Activated CD4-positive, alpha-beta memory T cell treated with anti-CD3 and anti-CD28 coated beads, Interleukin-2, amount 10 ng/mL, durations not matched to agents 7 days and 5 days (primary cell): ENCODE data around the gene CHFR. TPM values are rescaled to one million over a fixed set of nuclear protein-coding genes. Genes with fewer than 3 reads are reported as not detected.
"Not testable (repeated sequence)": the region's sequence is repeated elsewhere in the genome, so short reads cannot be mapped to it uniquely, and the experiment has no call there.

Experiments used
- CTCF ChIA-PET: fragments of 350-600 bp; sonication (Branson Sonifier 250); formaldehyde crosslinking; loops from one replicate; lab custom pipeline; 2021; ENCODE audit warnings: antibody characterized with exemption, inconsistent platforms; lab: Charles Lee
- POLR2A ChIA-PET: fragments of 350-600 bp; sonication (Branson Sonifier 250); formaldehyde crosslinking; loops from one replicate; lab custom pipeline; 2021; ENCODE audit warnings: antibody characterized with exemption; lab: Charles Lee
- DNase-seq: peaks from one replicate; pipeline ENCODE4 v3.0.0-alpha.2; 2020
- H3K27ac Mint-ChIP-seq: one replicate; pipeline ENCODE4 v1.8.0; 2021; ENCODE audit warnings: mild to moderate bottlenecking, mixed read lengths
- H3K27me3 Mint-ChIP-seq: one replicate; pipeline ENCODE4 v1.8.0; 2021; ENCODE audit warnings: mixed read lengths
- H3K36me3 Mint-ChIP-seq: one replicate; pipeline ENCODE4 v1.8.0; 2021; ENCODE audit warnings: low read depth, mixed read lengths
- H3K4me1 Mint-ChIP-seq: one replicate; pipeline ENCODE4 v1.8.0; 2021; ENCODE audit warnings: mixed read lengths
- H3K4me3 Mint-ChIP-seq: one replicate; pipeline ENCODE4 v1.8.0; 2021; ENCODE audit warnings: mild to moderate bottlenecking, mixed read lengths
- H3K9me3 Mint-ChIP-seq: one replicate; pipeline ENCODE4 v1.8.0; 2021; ENCODE audit warnings: mixed read lengths
- total RNA-seq, 2 experiments: library from RNA; stranded (reverse); gene quantifications; one replicate each; pipeline ENCODE4 v1.2.3, GENCODE V29; 2021

The CHFR gene
- total RNA-seq, 2 experiments from 2014 or later = 78.7 to 78.8 TPM

DNA sequence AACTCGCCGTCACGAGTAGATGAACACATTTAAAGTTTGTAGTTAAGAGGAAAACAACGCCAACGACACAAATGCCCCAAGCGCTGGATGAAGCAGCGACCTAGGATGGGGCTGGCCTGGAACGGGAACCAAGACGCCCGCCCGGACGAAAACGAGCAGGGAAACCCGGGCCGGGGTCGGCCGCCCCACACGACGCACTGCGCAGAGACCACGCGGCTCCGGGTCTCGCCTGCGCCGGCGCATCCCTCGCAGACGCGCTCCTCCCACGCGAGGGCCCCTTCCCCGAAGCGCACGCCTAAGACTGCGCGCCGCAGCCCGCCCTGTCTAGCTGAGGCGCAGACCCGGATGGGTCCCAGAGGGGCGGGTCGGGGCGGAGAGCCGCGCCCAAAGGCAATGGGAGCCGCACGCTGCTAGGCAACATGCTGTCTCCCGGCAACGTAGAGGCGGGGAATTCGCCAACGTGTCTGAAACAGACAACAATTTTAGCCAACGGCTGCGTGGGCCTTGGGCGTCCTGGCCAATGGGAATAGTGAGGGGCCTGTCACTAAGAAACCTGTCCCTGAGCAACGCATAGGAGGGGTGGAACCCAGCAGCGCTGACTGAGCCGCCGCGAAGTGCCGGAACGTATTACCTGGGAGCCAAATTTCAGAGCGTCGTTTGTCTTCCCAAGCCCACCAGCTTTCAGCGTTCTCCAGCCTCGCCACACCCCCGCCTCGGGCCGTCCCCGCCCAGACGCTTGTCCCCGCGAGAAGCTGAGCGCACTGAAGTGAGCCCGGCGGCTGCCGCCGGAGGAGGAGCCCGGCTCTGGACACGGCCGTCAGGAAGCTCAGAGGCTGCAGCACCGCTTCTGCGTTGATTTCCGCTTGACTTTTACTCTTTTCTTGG is 21.0 kb upstream of the CHFR start:
- H3K36me3 Mint-ChIP-seq = peaks cover 23% of the 10 kb centered on the region
- peaks cover 33% of the 10 kb centered on the region for H3K9me3 Mint-ChIP-seq
- POLR2A ChIA-PET = interaction anchor here (0.7 to 1.5 kb wide), 10 partner anchors 19 to 979 kb away, joined by 3 to 7 read pairs (median 3); partner anchors contain the start of genes CHFR, ZNF10, ZNF605 and ZNF891
- H3K4me3 Mint-ChIP-seq = peak overlapping the region; percentile 78
- peak overlapping the region; percentile 91 for H3K27ac Mint-ChIP-seq
- CTCF ChIA-PET = interaction anchor here (1.4 kb wide), 1 partner anchor 173 kb away, joined by 3 read pairs; no protein-coding TSS in a partner anchor
- DNase-seq = peak; percentile 97
- H3K27me3 Mint-ChIP-seq = peaks cover 7% of the 10 kb centered on the region
- peaks cover 19% of the 10 kb centered on the region for H3K4me1 Mint-ChIP-seq

GRCh38 chr12:132907789-132908144 is 20.4 kb upstream of the CHFR start:
- Mint-ChIP-seq H3K9me3 (peaks cover 35% of the 10 kb centered on the region), H3K4me3 (peak overlapping the region; percentile 78), H3K27ac (peak overlapping the region; percentile 62), H3K36me3 (peaks cover 26% of the 10 kb centered on the region), H3K4me1 (peaks cover 19% of the 10 kb centered on the region)
- POLR2A ChIA-PET = interaction anchor here (1.0 to 1.5 kb wide), 5 partner anchors 19 to 222 kb away, joined by 3 to 7 read pairs (median 3); partner anchors contain the start of genes CHFR, GOLGA3, ZNF10 and ZNF891
- H3K27me3 Mint-ChIP-seq, DNase-seq, CTCF ChIA-PET: not testable (repeated sequence)

DNA sequence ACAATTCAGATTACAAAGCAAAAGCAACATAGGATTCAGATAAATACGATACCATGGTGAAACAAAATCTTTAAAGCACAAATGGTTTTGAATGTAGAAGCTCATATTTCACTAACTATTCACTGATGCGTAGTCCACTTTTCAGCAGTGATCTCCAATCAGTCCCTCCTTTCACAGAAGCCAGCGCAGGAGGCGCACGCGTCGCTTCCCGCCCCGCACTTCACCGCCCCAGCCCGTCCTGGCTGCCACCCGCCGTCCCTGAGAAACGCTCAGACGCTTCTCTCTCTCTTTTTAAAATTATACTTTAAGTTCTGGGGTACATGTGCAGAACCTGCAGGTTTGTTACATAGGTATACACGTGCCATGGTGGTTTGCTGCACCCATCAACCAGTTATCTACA is 19.8 kb upstream of the CHFR start:
- ChIA-PET POLR2A (interaction anchor here (1.0 kb wide), 1 partner anchor 78 kb away, joined by 4 read pairs; the partner anchor contains the start of gene GOLGA3), CTCF (no interaction called here)
- peaks cover 32% of the 10 kb centered on the region for H3K9me3 Mint-ChIP-seq
- H3K27ac Mint-ChIP-seq = no peak overlapping the region
- no peak for DNase-seq
- peaks cover 19% of the 10 kb centered on the region for H3K4me1 Mint-ChIP-seq
- H3K4me3 Mint-ChIP-seq = no peak overlapping the region
- H3K36me3 Mint-ChIP-seq = peaks cover 24% of the 10 kb centered on the region
- peaks cover 7% of the 10 kb centered on the region for H3K27me3 Mint-ChIP-seq

- Mint-ChIP-seq H3K9me3 (peaks cover 18% of the 10 kb centered on the region), H3K4me3 (peak overlapping the region; percentile 44), H3K27me3 (peaks cover 7% of the 10 kb centered on the region), H3K27ac (no peak overlapping the region), H3K36me3 (peaks cover 8% of the 10 kb centered on the region), H3K4me1 (peaks cover 19% of the 10 kb centered on the region)
- CTCF ChIA-PET = interaction anchor here (0.7 to 1.4 kb wide), 20 partner anchors 11 to 226 kb away, joined by 3 to 15 read pairs (median 3); partner anchors contain the start of genes CHFR, GOLGA3, ZNF10 and ZNF891
- peak; percentile 87 for DNase-seq
- POLR2A ChIA-PET = interaction anchor here (1.0 to 1.6 kb wide), 4 partner anchors 17 to 76 kb away, joined by 4 to 6 read pairs (median 5); partner anchors contain the start of gene CHFR
Measured at GRCh38 chr12:132904718-132905328, 17.4 kb upstream of the CHFR start.

GRCh38 chr12:132899033-132899432 is 11.6 kb upstream of the CHFR start:
- no peaks in the 10 kb centered on the region for H3K27me3 Mint-ChIP-seq
- no peaks in the 10 kb centered on the region for H3K4me1 Mint-ChIP-seq
- ChIA-PET CTCF (interaction anchor here (0.6 kb wide), 1 partner anchor 146 kb away, joined by 4 read pairs; no protein-coding TSS in a partner anchor), POLR2A (no interaction called here)
- no peak overlapping the region for H3K27ac Mint-ChIP-seq
- H3K4me3 Mint-ChIP-seq = no peak overlapping the region
- peaks cover 11% of the 10 kb centered on the region for H3K9me3 Mint-ChIP-seq
- peaks cover 6% of the 10 kb centered on the region for H3K36me3 Mint-ChIP-seq
- no peak for DNase-seq

DNA sequence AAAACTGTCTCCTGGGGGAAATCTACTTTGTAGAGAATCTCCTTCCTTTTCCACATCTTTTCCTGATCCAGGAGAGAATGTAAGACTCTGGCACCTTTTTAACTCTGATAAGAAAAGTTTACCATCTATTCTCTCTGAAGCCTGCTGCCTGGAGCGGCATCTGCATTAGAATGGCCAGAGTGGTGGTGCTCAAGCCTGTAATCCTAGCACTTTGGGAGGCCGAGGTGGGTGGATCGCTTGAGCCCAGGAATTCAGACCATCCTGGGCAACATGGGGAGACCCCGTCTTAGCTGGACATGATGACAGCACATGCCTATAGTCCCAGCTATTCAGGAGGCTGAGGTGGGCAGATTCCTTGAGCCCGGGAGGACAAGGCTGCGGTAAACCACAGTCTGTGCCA is 1.4 kb upstream of the CHFR start:
- no peak for DNase-seq
- Mint-ChIP-seq H3K4me1 (peaks cover 20% of the 10 kb centered on the region), H3K36me3 (peaks cover 51% of the 10 kb centered on the region), H3K9me3 (peaks cover 33% of the 10 kb centered on the region), H3K27ac (peak overlapping the region; percentile 40), H3K4me3 (peak overlapping the region; percentile 38), H3K27me3 (peaks cover 3% of the 10 kb centered on the region)
- ChIA-PET POLR2A (interaction anchor here (0.8 kb wide), 1 partner anchor 20 kb away, joined by 3 read pairs; no protein-coding TSS in a partner anchor), CTCF (interaction anchor here (1.2 kb wide), 1 partner anchor 16 kb away, joined by 3 read pairs; no protein-coding TSS in a partner anchor)

- peaks cover 70% of the 10 kb centered on the region for H3K36me3 Mint-ChIP-seq
- peak overlapping the region; percentile 97 for H3K4me3 Mint-ChIP-seq
- no peak for DNase-seq
- ChIA-PET CTCF (interaction anchor here (1.0 to 1.1 kb wide), 2 partner anchors 18 to 58 kb away, joined by 4 to 6 read pairs; partner anchors contain the start of gene GOLGA3), POLR2A (interaction anchor here (0.6 to 2.5 kb wide), 14 partner anchors 13 to 318 kb away, joined by 3 to 15 read pairs (median 5); partner anchors contain the start of genes ZNF10, ZNF26, ZNF84 and ZNF891)
- H3K27me3 Mint-ChIP-seq = peaks cover 3% of the 10 kb centered on the region
- peak overlapping the region; percentile 70 for H3K27ac Mint-ChIP-seq
- peaks cover 20% of the 10 kb centered on the region for H3K4me1 Mint-ChIP-seq
- peaks cover 35% of the 10 kb centered on the region for H3K9me3 Mint-ChIP-seq
Measured at GRCh38 chr12:132886529-132887477, 602 bp downstream of the CHFR start.

- peaks cover 18% of the 10 kb centered on the region for H3K9me3 Mint-ChIP-seq
- H3K27ac Mint-ChIP-seq = no peak overlapping the region
- peaks cover 73% of the 10 kb centered on the region for H3K36me3 Mint-ChIP-seq
- DNase-seq = no peak
- ChIA-PET CTCF (interaction anchor here (0.6 to 1.6 kb wide), 2 partner anchors 34 to 113 kb away, joined by 3 read pairs; no protein-coding TSS in a partner anchor), POLR2A (interaction anchor here (0.9 kb wide), 1 partner anchor 9 kb away, joined by 3 read pairs; no protein-coding TSS in a partner anchor)
- H3K4me3 Mint-ChIP-seq = no peak overlapping the region
- H3K4me1 Mint-ChIP-seq = peaks cover 13% of the 10 kb centered on the region
- no peaks in the 10 kb centered on the region for H3K27me3 Mint-ChIP-seq
Measured at GRCh38 chr12:132881818-132882217, 5.6 kb downstream of the CHFR start.

DNA sequence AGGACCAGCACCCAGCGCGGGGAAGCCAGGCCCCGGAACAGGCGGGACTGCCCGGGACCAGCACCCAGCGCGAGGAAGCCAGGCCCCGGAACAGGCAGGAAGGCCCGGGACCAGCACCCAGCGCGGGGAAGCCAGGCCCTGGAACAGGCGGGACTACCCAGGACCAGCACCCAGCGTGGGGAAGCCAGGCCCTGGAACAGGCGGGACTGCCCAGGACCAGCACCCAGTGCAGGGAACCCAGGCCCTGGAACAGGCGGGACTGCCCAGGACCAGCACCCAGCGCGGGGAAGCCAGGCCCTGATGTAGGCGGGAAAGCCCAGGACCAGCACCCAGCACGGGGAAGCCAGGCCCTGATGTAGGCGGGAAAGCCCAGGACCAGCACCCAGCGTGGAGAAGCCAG is 12.8 kb downstream of the CHFR start:
- POLR2A ChIA-PET, DNase-seq, H3K27ac Mint-ChIP-seq, CTCF ChIA-PET, H3K9me3 Mint-ChIP-seq, H3K27me3 Mint-ChIP-seq, H3K4me3 Mint-ChIP-seq: not testable (repeated sequence)
- H3K4me1 Mint-ChIP-seq = peaks cover 17% of the 10 kb centered on the region
- peaks cover 63% of the 10 kb centered on the region for H3K36me3 Mint-ChIP-seq

DNA sequence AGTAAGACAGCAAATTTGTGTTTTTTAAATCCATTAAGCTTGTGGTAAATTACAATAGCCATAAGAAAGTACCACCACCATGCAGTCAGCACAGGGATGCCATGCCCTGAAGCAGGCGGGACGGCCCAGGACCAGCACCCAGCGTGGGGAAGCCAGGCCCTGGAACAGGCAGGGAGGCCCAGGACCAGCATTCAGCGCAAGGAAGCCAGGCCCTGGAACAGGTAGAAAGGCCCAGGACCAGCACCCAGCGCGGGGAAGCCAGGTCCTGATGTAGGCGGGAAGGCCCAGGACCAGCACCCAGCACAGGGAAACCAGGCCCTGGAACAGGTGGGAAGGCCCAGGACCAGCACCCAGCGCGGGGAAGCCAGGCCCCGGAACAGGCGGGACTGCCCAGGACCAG is 13.2 kb downstream of the CHFR start:
- Mint-ChIP-seq H3K36me3 (peaks cover 65% of the 10 kb centered on the region), H3K27me3 (no peaks in the 10 kb centered on the region), H3K4me1 (peaks cover 17% of the 10 kb centered on the region), H3K9me3 (no peaks in the 10 kb centered on the region), H3K4me3 (no peak overlapping the region), H3K27ac (peak overlapping the region; percentile 70)
- ChIA-PET POLR2A (no interaction called here), CTCF (no interaction called here)
- no peak for DNase-seq

DNA sequence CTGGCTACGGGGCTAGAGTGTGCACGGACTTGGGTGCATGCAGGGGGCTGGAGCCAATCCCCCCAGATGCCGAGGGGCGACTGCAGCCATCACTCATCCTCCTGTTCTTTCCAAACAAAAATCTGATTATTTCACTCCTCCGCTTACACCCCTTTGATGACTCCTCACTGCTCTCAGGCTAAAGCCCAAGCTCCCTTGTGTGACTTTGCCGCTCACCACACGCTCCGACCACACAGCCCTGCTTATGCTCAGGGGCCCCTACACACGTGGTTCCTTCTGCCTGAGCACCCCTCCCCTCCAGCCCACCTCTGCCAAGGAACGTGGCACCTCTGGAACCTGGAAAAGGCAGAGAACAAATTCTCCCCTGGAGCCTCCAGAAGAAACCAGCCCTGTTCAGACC is 13.7 kb downstream of the CHFR start:
- H3K4me3 Mint-ChIP-seq = no peak overlapping the region
- H3K27me3 Mint-ChIP-seq = no peaks in the 10 kb centered on the region
- ChIA-PET CTCF (interaction anchor here (0.6 kb wide), 1 partner anchor 31 kb away, joined by 3 read pairs; no protein-coding TSS in a partner anchor), POLR2A (interaction anchor here (1.0 to 1.2 kb wide), 3 partner anchors 8 to 17 kb away, joined by 3 read pairs; no protein-coding TSS in a partner anchor)
- H3K27ac Mint-ChIP-seq = peak overlapping the region; percentile 70
- H3K9me3 Mint-ChIP-seq = no peaks in the 10 kb centered on the region
- peaks cover 64% of the 10 kb centered on the region for H3K36me3 Mint-ChIP-seq
- H3K4me1 Mint-ChIP-seq = peaks cover 17% of the 10 kb centered on the region
- DNase-seq = no peak
